Measurements from ENCODE around the gene RRM2.

The RRM2 gene

GRCh38 chr2:10161961-10162441 is 39.5 kb downstream of the RRM2 start:
- H3K4me1 ChIP-seq (ENCODE audit: control insufficient read depth, insufficient read depth, low read length), result no peaks in the 10 kb centered on the region
- no peaks in the 10 kb centered on the region for H3K36me3 ChIP-seq (ENCODE audit: control insufficient read depth, insufficient read depth, low read length)
- no peaks in the 10 kb centered on the region for H3K27me3 ChIP-seq (ENCODE audit: control insufficient read depth, insufficient read depth, low read length)
- H3K9ac ChIP-seq (ENCODE audit: low read depth, low read length), result no peak overlapping the region
- no peaks in the 10 kb centered on the region for H3K9me3 ChIP-seq (ENCODE audit: control insufficient read depth, insufficient read depth, low read length)
- H3K4me3 ChIP-seq (ENCODE audit: low read depth, low read length), result no peak overlapping the region

DNA sequence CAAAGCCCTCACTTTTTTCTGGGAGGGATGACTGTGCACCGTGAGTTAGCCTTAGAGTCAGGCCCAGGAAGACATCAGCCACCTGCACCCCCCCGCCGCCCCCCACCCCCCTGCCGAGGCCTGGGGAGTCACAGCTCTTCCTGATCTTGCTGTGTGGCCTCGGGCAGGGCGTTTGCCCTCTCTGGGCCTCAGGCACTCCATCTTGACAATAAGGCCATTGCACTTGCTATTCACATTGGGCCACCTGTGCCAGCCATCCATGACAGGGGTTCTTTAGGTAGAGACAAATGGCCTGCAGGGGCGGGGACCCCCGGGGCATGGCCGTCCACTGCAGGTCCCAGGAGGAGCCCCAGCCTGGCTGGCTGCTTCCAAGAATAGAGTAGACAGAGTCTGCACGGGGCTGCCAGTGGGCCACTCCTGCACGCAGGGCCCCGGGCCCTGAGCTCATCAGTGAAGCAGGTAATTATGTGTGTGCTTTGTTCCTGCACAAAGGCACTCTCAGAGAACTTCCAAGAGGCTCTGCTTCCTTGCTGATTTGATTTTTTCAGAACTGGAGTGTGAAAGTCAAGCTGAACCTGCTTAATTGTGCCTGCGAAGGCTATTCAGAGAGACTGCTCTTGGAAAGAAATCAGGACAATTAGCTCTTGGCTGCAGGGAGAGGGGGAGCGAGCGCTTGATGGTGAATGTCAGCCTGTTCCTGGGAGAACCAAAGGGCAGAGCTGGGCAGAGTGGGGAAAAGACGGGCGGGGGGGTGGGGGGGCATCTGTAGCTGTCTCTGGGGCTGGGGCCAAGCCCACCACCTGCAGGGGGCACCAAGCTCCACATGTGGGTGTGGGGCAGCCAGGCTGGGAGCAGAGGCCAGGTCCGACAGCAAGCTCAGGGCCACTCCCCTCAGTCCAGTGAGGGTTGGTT is 40.3 kb downstream of the RRM2 start:
- no peaks in the 10 kb centered on the region for H3K9me3 ChIP-seq (ENCODE audit: control insufficient read depth, insufficient read depth, low read length)
- H3K27me3 ChIP-seq (ENCODE audit: control insufficient read depth, insufficient read depth, low read length), result no peaks in the 10 kb centered on the region
- H3K36me3 ChIP-seq (ENCODE audit: control insufficient read depth, insufficient read depth, low read length), result no peaks in the 10 kb centered on the region
- H3K9ac ChIP-seq (ENCODE audit: low read depth, low read length), result no peak overlapping the region
- H3K4me1 ChIP-seq (ENCODE audit: control insufficient read depth, insufficient read depth, low read length), result no peaks in the 10 kb centered on the region
- no peak overlapping the region for H3K4me3 ChIP-seq (ENCODE audit: low read depth, low read length)

DNA sequence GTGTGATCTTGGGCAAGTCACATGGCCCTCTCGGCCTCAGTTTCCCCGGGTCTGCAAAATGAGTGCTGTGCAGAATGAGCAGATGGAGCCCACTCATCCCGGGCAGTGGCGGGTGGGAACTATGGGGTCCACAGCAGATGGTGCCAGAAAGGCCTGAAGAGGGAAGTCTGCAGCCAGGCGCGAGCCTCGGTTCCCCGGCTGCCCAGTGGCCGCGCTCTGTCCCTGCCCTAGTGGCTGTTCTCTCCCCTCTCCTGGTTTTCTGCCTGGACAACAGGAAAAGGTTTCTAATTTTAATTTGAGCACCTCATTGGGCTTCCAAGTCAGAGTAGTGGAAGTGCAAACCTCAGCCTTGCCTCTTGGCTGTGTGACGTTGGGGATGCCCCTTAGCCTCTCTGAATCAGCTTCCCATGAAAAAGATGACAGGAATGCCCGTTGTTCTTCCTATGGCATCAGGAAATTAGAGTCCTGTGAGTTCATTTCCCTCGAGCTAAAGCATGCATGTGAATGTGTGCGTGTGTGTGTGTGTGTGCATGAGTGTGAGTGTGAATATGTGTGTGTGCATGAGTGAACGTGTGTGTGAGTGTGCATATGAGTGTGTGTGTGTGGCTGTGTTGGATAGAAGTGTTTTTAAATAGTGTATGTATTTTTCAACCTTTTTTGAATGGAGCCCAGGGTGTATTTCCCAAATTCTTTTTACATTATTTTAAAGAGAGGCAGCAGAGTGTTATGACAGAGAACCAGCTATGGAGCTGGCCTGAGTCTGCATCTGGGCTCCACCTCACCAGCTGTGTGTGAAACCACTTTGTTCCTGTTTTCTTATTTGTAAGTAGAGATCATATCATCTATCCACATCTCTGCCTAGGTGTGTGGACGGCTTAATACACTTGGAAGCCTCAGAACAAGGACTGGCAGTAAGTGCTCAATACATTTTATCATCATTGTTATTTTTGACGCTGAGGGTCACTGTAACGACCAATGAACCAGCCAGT is 41.3 kb downstream of the RRM2 start:
- Histone ChIP-seq H3K4me3 (ENCODE audit: low read depth, low read length) (no peak overlapping the region), H3K4me1 (ENCODE audit: control insufficient read depth, insufficient read depth, low read length) (no peaks in the 10 kb centered on the region), H3K9me3 (ENCODE audit: control insufficient read depth, insufficient read depth, low read length) (no peaks in the 10 kb centered on the region), H3K36me3 (ENCODE audit: control insufficient read depth, insufficient read depth, low read length) (no peaks in the 10 kb centered on the region), H3K27me3 (ENCODE audit: control insufficient read depth, insufficient read depth, low read length) (no peaks in the 10 kb centered on the region), H3K9ac (ENCODE audit: low read depth, low read length) (no peak overlapping the region)

- no peak overlapping the region for H3K9ac ChIP-seq (ENCODE audit: low read depth, low read length)
- no peaks in the 10 kb centered on the region for H3K36me3 ChIP-seq (ENCODE audit: control insufficient read depth, insufficient read depth, low read length)
Measured at GRCh38 chr2:10164601-10165000, 42.1 kb downstream of the RRM2 start.

DNA sequence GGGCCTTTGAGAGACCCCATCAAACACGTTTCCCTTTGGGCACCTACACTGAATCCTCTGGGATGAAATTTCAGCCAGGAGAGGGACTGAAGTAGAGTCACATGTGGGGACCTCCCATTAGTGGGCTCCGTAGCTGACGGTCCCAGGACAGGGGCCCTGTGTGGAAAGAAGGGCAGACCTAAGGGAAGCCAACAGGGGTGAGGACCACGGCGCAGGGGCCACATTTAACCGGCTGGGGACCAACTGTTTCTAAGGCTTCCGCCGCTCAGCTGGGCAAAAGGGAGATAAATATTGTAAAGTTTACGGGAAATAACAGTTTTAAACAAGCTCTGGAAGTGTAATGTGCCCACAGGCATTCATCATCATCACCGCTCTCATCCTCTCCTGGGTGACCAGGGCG is 42.7 kb downstream of the RRM2 start:
- no peak overlapping the region for H3K4me3 ChIP-seq (ENCODE audit: low read depth, low read length)
- H3K4me1 ChIP-seq (ENCODE audit: control insufficient read depth, insufficient read depth, low read length), result no peaks in the 10 kb centered on the region
- no peaks in the 10 kb centered on the region for H3K27me3 ChIP-seq (ENCODE audit: control insufficient read depth, insufficient read depth, low read length)
- no peak overlapping the region for H3K9ac ChIP-seq (ENCODE audit: low read depth, low read length)
- no peaks in the 10 kb centered on the region for H3K9me3 ChIP-seq (ENCODE audit: control insufficient read depth, insufficient read depth, low read length)
- no peaks in the 10 kb centered on the region for H3K36me3 ChIP-seq (ENCODE audit: control insufficient read depth, insufficient read depth, low read length)

More at GRCh38 chr2:10164601-10165000, 42.1 kb downstream of the RRM2 start:
- H3K4me3 ChIP-seq (ENCODE audit: low read depth, low read length), result no peak overlapping the region
- no peaks in the 10 kb centered on the region for H3K9me3 ChIP-seq (ENCODE audit: control insufficient read depth, insufficient read depth, low read length)
- no peaks in the 10 kb centered on the region for H3K27me3 ChIP-seq (ENCODE audit: control insufficient read depth, insufficient read depth, low read length)
- no peaks in the 10 kb centered on the region for H3K4me1 ChIP-seq (ENCODE audit: control insufficient read depth, insufficient read depth, low read length)

DNA sequence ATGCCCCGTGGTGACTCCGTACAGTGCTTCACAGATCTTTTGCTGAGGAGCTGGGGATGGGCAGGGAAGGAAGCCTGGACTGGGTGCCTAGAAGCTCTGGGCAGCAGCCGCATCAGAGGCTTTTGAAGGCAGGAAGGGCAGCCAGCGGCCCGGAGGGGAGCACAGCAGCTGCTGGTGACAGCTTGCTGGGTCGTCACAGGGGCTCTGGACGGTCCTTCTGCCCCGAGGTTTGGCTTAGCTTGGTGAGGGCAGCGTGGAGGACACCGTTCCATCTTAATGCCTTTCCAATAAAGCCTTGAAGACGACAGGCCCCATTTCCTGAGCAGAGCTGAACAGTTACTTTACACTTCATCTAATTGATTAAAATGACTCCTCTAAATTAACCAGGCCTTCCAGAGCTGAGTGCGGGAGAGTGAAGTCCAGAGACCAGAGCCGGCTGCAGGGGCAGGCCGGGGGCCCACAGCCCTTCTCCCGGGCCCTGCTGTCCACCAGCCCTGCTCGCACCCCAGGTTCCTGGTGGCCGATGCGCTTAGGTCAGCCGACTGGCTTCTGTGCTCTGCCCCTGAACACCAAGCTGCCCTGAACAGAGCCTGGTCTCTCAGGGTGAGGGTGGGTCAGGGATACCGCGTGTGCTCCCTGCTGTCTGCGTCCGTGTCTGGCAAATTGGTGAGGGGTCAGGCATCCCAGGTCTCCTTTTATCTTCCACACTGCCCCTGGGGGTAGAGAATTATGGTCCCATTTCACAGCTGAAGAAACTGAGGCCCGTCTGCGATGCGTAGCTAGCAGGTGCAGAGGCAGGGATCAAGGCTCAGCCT is 43.5 kb downstream of the RRM2 start:
- Histone ChIP-seq H3K4me3 (ENCODE audit: low read depth, low read length) (no peak overlapping the region), H3K27me3 (ENCODE audit: control insufficient read depth, insufficient read depth, low read length) (no peaks in the 10 kb centered on the region), H3K36me3 (ENCODE audit: control insufficient read depth, insufficient read depth, low read length) (peaks cover 2% of the 10 kb centered on the region), H3K4me1 (ENCODE audit: control insufficient read depth, insufficient read depth, low read length) (no peaks in the 10 kb centered on the region), H3K9ac (ENCODE audit: low read depth, low read length) (no peak overlapping the region), H3K9me3 (ENCODE audit: control insufficient read depth, insufficient read depth, low read length) (no peaks in the 10 kb centered on the region)

- no peak overlapping the region for H3K4me3 ChIP-seq (ENCODE audit: low read depth, low read length)
- no peaks in the 10 kb centered on the region for H3K27me3 ChIP-seq (ENCODE audit: control insufficient read depth, insufficient read depth, low read length)
- no peak overlapping the region for H3K9ac ChIP-seq (ENCODE audit: low read depth, low read length)
- H3K36me3 ChIP-seq (ENCODE audit: control insufficient read depth, insufficient read depth, low read length), result peaks cover 2% of the 10 kb centered on the region
- no peaks in the 10 kb centered on the region for H3K9me3 ChIP-seq (ENCODE audit: control insufficient read depth, insufficient read depth, low read length)
- H3K4me1 ChIP-seq (ENCODE audit: control insufficient read depth, insufficient read depth, low read length), result no peaks in the 10 kb centered on the region
Measured at GRCh38 chr2:10166676-10167292, 44.2 kb downstream of the RRM2 start.

DNA sequence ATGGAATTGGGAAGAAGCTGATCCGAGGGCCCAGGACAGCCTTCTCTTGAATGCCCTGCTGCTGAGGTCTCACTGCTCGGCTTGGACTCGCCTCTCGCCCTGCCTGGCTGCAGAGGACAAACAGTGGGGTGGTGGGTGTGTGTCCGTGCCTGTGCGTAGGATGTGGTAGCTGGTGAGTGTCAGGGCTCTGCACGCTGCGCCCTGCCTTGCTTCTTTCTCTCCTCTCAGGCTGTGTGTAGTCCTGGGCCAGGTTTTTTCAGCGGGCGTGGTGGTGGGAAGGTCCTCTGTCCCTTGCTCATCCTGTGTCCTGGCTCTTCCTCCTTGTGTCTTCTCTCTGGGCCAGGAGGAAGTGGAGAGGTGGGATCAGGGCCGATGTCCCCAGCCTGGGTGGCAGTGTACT is 44.8 kb downstream of the RRM2 start:
- no peak overlapping the region for H3K4me3 ChIP-seq (ENCODE audit: low read depth, low read length)
- no peaks in the 10 kb centered on the region for H3K27me3 ChIP-seq (ENCODE audit: control insufficient read depth, insufficient read depth, low read length)
- H3K9ac ChIP-seq (ENCODE audit: low read depth, low read length), result no peak overlapping the region
- peaks cover 2% of the 10 kb centered on the region for H3K36me3 ChIP-seq (ENCODE audit: control insufficient read depth, insufficient read depth, low read length)
- H3K9me3 ChIP-seq (ENCODE audit: control insufficient read depth, insufficient read depth, low read length), result no peaks in the 10 kb centered on the region
- no peaks in the 10 kb centered on the region for H3K4me1 ChIP-seq (ENCODE audit: control insufficient read depth, insufficient read depth, low read length)

DNA sequence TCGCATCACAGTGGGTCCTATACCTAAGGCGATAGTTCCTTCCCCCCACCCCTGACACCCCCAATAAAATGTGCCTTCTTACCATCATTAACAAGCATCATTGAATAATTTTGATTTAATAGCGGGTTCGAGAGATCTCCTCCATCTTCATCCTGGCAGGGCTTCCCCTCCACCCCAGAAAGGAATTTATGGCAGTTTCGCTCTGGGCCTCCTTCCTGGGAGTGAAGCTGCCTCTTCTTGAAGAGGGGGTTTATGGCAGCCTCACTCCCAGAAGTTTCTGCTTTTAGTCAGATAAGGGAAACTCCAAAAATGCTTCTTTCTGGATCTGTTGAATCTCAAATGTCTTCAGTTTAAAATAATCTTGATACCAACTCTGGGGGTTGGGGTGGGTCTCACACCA is 45.7 kb downstream of the RRM2 start:
- Histone ChIP-seq H3K27me3 (ENCODE audit: control insufficient read depth, insufficient read depth, low read length) (no peaks in the 10 kb centered on the region), H3K36me3 (ENCODE audit: control insufficient read depth, insufficient read depth, low read length) (peaks cover 2% of the 10 kb centered on the region), H3K9ac (ENCODE audit: low read depth, low read length) (no peak overlapping the region), H3K4me1 (ENCODE audit: control insufficient read depth, insufficient read depth, low read length) (no peaks in the 10 kb centered on the region), H3K4me3 (ENCODE audit: low read depth, low read length) (no peak overlapping the region), H3K9me3 (ENCODE audit: control insufficient read depth, insufficient read depth, low read length) (no peaks in the 10 kb centered on the region)

DNA sequence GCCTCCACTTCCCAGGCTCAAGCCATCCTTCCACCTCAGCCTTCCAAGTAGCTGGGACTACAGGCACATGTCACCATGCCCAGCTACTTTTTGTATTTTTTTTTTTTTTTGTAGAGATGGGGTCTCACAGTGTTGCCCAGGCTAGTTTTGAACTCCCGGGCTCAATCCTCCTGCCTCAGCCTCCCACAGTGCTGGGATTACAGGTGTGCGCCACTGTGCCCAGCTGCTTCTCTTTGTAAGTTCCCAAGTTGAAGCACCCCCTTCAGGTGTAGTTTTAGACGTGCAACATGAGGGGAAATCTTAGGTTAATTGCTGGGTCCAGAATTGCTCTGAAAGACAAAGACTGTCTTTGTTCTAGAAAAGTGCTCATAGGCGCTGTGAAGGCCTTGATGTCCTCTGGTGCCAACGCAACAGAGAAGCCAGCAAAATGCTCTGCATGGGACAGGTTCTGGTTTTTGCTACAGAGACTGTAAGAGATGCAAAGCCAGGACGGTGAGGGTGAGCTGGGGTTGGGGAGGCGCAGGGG is 46.6 kb downstream of the RRM2 start:
- H3K4me3 ChIP-seq (ENCODE audit: low read depth, low read length), result no peak overlapping the region
- H3K9ac ChIP-seq (ENCODE audit: low read depth, low read length), result no peak overlapping the region
- no peaks in the 10 kb centered on the region for H3K4me1 ChIP-seq (ENCODE audit: control insufficient read depth, insufficient read depth, low read length)
- H3K27me3 ChIP-seq (ENCODE audit: control insufficient read depth, insufficient read depth, low read length), result no peaks in the 10 kb centered on the region
- no peaks in the 10 kb centered on the region for H3K9me3 ChIP-seq (ENCODE audit: control insufficient read depth, insufficient read depth, low read length)
- H3K36me3 ChIP-seq (ENCODE audit: control insufficient read depth, insufficient read depth, low read length), result peaks cover 2% of the 10 kb centered on the region
